Subcutaneous adipose tissue (tissue), 4 donors: ENCODE data around the gene PHF20. TPM values are rescaled to one million over a fixed set of nuclear protein-coding genes. Genes with fewer than 3 reads are reported as not detected.

Experiments
- total RNA-seq, 4 donors: library from RNA; depleted of rRNA; stranded (reverse); fragments of >200 nt; gene quantifications; one replicate each; pipeline ENCODE4 v1.1.0, GENCODE V29; 2016
- TF ChIP-seq, protein P1 (sequence below): fragments of 450-650 bp; IDR thresholded peaks from one replicate; pipeline ENCODE4 v1.5.1; 2016; ENCODE audit warnings: low read depth, mild to moderate bottlenecking, control low read depth, antibody characterized with exemption, moderate library complexity

The PHF20 gene
- total RNA-seq, 4 donors from 2014 or later, result 35.5 to 61.6 (median 44.5) TPM

DNA sequence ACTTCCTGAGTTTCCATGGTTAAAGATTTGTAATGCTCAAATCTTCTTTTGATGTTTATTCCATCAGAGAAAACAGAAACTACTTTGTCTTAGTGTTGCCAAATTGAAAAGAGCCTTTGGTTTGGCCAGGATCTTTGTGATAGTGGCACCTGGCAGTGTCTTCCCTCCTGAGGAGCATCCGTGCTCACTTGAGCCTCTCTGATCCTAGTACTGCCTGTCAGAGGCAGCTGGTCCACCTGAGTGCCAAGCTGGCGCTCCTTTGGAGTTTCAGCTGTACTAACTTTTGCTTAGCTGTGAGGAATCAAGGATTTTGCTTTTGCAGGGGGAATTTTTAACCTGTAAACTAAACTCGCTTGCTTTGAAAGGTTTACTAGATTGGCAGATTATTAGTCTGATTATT, 121.1 kb downstream of the PHF20 start:
- TF ChIP-seq, protein P1, sequence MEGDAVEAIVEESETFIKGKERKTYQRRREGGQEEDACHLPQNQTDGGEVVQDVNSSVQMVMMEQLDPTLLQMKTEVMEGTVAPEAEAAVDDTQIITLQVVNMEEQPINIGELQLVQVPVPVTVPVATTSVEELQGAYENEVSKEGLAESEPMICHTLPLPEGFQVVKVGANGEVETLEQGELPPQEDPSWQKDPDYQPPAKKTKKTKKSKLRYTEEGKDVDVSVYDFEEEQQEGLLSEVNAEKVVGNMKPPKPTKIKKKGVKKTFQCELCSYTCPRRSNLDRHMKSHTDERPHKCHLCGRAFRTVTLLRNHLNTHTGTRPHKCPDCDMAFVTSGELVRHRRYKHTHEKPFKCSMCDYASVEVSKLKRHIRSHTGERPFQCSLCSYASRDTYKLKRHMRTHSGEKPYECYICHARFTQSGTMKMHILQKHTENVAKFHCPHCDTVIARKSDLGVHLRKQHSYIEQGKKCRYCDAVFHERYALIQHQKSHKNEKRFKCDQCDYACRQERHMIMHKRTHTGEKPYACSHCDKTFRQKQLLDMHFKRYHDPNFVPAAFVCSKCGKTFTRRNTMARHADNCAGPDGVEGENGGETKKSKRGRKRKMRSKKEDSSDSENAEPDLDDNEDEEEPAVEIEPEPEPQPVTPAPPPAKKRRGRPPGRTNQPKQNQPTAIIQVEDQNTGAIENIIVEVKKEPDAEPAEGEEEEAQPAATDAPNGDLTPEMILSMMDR, result no peak

DNA sequence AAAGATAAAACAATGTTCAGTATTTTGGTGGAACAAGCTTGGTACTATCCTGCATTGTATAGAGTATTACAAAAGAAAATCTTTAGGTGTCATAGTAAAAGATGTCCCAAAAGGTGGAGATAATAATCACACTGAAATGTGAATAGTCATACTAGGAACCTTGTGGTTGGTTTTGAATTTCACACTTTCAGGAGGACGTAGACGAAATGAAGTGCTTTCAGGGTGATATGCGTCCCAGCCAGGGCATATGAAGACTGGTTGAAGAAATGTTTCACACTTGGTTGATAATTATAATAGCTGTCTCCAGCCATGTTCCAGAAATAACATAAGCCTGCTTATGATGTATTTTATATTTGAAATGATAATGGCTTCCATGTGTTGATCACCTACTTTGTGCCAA, 122.1 kb downstream of the PHF20 start:
- TF ChIP-seq, protein P1, result no peak

DNA sequence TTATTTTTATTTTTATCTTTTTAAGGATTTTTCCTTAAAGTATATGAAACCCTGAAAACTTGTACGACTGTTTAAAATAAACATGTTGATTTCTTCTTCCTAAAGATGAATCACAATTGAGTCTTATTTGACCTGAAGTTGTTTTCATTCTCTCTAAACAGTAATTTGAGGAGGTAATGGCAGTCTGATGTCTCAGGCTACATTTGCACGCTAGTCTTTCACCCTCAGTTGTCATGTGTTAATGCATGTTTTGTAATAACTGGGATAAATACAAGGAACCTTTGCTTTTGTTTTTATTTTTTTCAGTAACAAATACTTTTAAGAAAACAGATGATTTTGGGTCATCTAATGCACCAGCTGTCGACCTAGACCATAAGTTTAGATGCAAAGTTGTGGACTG, 127.2 kb downstream of the PHF20 start:
- TF ChIP-seq, protein P1, result no peak

DNA sequence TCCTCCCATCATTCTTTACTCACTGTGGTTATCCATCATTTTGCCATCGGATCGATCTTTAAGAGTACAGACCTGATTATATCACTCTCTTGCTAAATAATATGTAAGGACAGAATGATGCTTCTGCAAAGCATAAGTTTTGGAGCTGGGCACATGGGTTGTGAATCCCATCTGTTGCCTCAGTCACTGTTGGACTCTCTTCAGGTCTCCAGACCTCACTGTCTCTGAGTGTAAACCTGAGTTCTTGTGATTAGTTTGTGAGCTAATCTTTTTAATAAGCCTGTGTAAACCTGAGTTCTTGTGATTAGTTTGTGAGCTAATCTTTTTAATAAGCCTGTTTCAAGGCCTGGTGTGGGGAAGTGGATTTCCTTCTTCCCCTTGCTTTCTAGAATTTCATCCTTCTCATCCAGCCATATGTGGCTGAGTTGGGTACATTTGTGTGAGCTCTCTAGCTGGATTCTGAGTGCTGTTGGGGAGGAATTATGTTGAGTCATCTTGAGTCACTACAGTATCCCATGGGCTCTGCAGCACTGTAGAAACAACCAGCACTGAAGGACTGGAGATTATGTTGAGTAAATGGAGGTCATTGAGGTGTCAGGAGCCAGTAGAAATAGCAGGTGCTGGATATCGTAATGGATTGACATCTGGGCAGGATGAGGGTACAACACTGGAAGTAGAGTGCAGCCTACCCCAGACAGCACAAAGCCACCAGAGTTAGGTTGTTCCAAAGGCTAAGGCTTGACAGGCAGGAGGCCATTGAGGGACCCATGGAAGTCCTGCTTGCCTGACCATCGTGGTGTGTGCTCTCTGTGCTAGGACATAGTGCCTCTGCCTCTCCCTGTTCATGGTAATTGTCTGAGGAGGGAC, 130.1 kb downstream of the PHF20 start:
- TF ChIP-seq, protein P1, result no peak

DNA sequence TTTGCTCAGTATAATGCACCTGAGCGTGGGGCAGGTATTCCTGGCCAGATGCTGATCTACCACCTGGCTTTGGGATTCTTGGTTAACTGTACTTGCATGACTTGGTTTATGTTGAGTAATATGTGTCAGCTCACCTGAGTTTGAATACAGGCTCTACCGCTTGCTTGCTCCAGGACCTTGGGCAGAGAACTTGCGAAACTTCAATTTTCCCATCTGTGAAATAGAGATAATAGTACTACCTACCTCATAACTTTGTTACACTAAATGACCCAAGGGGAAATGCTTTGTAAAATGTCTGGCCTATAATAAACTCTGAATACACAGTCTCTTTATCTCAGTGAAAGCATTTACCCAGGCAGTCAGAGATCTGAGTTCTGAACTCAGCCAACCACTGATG, 130.7 kb downstream of the PHF20 start:
- TF ChIP-seq, protein P1, result no peak

DNA sequence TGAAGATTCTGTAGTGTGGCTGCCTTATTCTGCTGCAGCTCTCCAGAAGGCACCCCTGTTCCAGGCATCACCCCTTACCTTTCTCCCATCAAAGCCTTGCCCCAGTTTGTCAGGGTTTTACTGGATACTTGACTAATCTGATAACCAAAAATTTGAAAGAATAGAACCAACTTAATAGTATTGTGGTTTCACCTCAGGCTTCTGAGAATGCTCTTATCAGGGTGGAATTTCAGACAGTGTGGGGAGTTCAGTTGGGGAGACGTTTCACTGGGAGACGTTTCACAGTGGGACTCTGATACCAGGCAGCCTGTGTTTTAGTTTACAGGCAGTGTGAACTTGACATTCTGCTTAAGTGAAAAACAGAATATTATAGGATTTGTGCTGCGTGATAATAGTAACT, 132.0 kb downstream of the PHF20 start:
- TF ChIP-seq, protein P1, result no peak

DNA sequence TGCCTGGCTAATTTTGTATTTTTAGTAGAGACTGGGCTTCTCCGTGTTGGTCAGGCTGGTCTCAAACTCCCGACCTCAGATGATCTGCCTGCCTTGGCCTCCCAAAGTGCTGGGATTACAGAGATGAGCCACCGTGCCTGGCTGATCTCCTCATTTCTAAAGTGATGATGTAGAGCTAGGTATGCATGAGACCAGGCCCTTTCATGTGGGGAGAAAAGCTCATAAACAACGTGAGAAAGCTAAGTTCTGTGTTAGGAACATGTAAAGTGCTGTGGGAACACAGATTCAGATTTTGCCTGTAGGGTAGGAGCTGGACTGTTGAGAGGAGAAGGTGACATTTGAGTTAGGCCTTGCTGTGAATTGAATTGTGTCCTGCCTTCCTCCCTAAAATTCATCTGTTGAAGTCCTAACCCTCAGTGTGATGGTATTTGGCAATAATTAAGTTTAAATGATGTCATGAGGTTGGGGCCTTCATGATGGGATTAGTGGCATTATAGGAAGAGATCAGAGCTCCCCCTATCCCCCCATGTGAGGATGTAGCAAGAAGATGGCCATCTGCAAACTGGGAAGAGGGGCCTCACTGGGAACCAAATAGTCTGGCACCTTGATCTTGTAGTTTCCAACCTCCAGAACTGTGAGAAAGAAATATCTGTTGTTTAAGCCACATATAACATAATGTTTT, 133.3 kb downstream of the PHF20 start:
- TF ChIP-seq, protein P1, result no peak
